Left ventricle myocardium superior (tissue), 1 donor: ENCODE results near the gene STARD13. TPM values are rescaled to one million over a fixed set of nuclear protein-coding genes. Genes with fewer than 3 reads are reported as not detected.

Experiments
- ATAC-seq: fragments of 200-7000 bp; cut with Tn5 transposase; one replicate; pipeline ENCODE4 v1.9.1; 2020; ENCODE audit warnings: mild to moderate bottlenecking, moderate library complexity
- DNase-seq: peaks from one replicate; pipeline ENCODE4 v3.0.0-alpha.2; 2020
- intact Hi-C: fragments of 100-400 bp; cut with micrococcal nuclease; formaldehyde crosslinking; loops from one replicate; pipeline ENCODE4 v1.11.0; 2022
- long read RNA-seq: library from polyadenylated mRNA; unstranded; transcript quantifications from one replicate; pipeline ENCODE4 v2.0.0, GENCODE V29; 2021
- total RNA-seq: library from RNA; stranded (reverse); fragmentation: NEBNext Ultra II Directional; extraction: Animal tissue kit (Norgen Biotek cat#: 25700); gene quantifications from one replicate; pipeline ENCODE4 v1.2.1, GENCODE V29; 2021
- donor health status: DM: no; HTN: yes; CAD: no; lungs with severe emphysema.

The STARD13 gene
- 41.1 TPM for total RNA-seq
- long read RNA-seq, full-length matches to known transcripts: 16 of 38 reads
- long read RNA-seq, partial matches to known transcripts: 14 of 38 reads
- long read RNA-seq, other reads (novel, unspliced or antisense): 8 of 38 reads

- intact Hi-C loops: no loop called here
- peak; percentile 94 for DNase-seq
- peak; percentile 95 for ATAC-seq
Measured at GRCh38 chr13:33285420-33286124, at the start of gene STARD13. STARD13 (minus strand) TSS chr13:33285755; CDS start chr13:33285638, 117 bp downstream.

- ATAC-seq (no peak), DNase-seq (no peak)
- intact Hi-C loops: no loop called here
Measured at GRCh38 chr13:33334831-33335230, 49.3 kb upstream of the STARD13 start.

GRCh38 chr13:33331962-33332361 lies 46.4 kb upstream of the STARD13 start:
- DNase-seq: no peak
- intact Hi-C loops: no loop called here
- no peak for ATAC-seq

- intact Hi-C loops: no loop called here
Measured at GRCh38 chr13:33330483-33330882, 44.9 kb upstream of the STARD13 start.

GRCh38 chr13:33328701-33329100 lies 43.1 kb upstream of the STARD13 start:
- no peak for DNase-seq
- ATAC-seq: no peak
- intact Hi-C loops: no loop called here

More at GRCh38 chr13:33330483-33330882, 44.9 kb upstream of the STARD13 start:
- DNase-seq (no peak), ATAC-seq (no peak)

GRCh38 chr13:33326723-33327122 lies 41.2 kb upstream of the STARD13 start:
- intact Hi-C loops: no loop called here
- DNase-seq (no peak), ATAC-seq (no peak)

- ATAC-seq (no peak), DNase-seq (no peak)
- intact Hi-C loops: no loop called here
Measured at GRCh38 chr13:33326246-33326645, 40.7 kb upstream of the STARD13 start.

- DNase-seq (no peak), ATAC-seq (peak; percentile 19)
- intact Hi-C loops: no loop called here
Measured at GRCh38 chr13:33323801-33324510, 38.4 kb upstream of the STARD13 start.

- DNase-seq: no peak
- peak; percentile 22 for ATAC-seq
- intact Hi-C loops: no loop called here
Measured at GRCh38 chr13:33322965-33323668, 37.6 kb upstream of the STARD13 start.

- intact Hi-C loops: no loop called here
- ATAC-seq (peak; percentile 59), DNase-seq (peak; percentile 42)
Measured at GRCh38 chr13:33322543-33322809, 36.9 kb upstream of the STARD13 start.

- intact Hi-C loops: no loop called here
- ATAC-seq (peak; percentile 56), DNase-seq (no peak)
Measured at GRCh38 chr13:33321686-33322542, 36.4 kb upstream of the STARD13 start.

- intact Hi-C loops: no loop called here
- DNase-seq (no peak), ATAC-seq (no peak)
Measured at GRCh38 chr13:33319859-33320258, 34.3 kb upstream of the STARD13 start.

- intact Hi-C loops: no loop called here
- ATAC-seq (no peak), DNase-seq (no peak)
Measured at GRCh38 chr13:33318744-33319143, 33.2 kb upstream of the STARD13 start.

- intact Hi-C loops: no loop called here
- no peak for DNase-seq
- no peak for ATAC-seq
Measured at GRCh38 chr13:33318037-33318436, 32.5 kb upstream of the STARD13 start.

- intact Hi-C loops: no loop called here
- ATAC-seq (no peak), DNase-seq (no peak)
Measured at GRCh38 chr13:33316890-33317289, 31.3 kb upstream of the STARD13 start.

GRCh38 chr13:33313504-33313903 lies 27.9 kb upstream of the STARD13 start:
- peak; percentile 52 for ATAC-seq
- intact Hi-C loops: no loop called here
- no peak for DNase-seq

- DNase-seq (no peak), ATAC-seq (peak; percentile 48)
- intact Hi-C loops: no loop called here
Measured at GRCh38 chr13:33312861-33313212, 27.3 kb upstream of the STARD13 start.

GRCh38 chr13:33312150-33312860 lies 26.8 kb upstream of the STARD13 start:
- DNase-seq (no peak), ATAC-seq (peak; percentile 48)
- intact Hi-C loops: no loop called here

GRCh38 chr13:33311040-33311439 lies 25.5 kb upstream of the STARD13 start:
- DNase-seq: no peak
- ATAC-seq: no peak
- intact Hi-C loops: no loop called here
